HG03439 (cell line): ENCODE data around the gene CPNE6.

Experiments used
- ATAC-seq: cut with Tn5 transposase; IDR thresholded peaks from one replicate; pipeline ENCODE4 v1.9.1; 2021; ENCODE audit warnings: mild to moderate bottlenecking, moderate library complexity; ENCODE audit not compliant: unreplicated experiment

Gene CPNE6

GRCh38 chr14:24084440-24084839 is 13.1 kb downstream of the CPNE6 start:
- no peak for ATAC-seq

GRCh38 chr14:24085215-24085614 is 13.9 kb downstream of the CPNE6 start:
- no peak for ATAC-seq

GRCh38 chr14:24086193-24086955 is 15.0 kb downstream of the CPNE6 start:
- ATAC-seq = no peak

- no peak for ATAC-seq
Observed at GRCh38 chr14:24087004-24087403, 15.6 kb downstream of the CPNE6 start.

GRCh38 chr14:24088095-24088494 is 16.7 kb downstream of the CPNE6 start:
- ATAC-seq = no peak

- no peak for ATAC-seq
Observed at GRCh38 chr14:24089890-24090289, 18.5 kb downstream of the CPNE6 start.

- ATAC-seq = no peak
Observed at GRCh38 chr14:24092110-24092504, 20.7 kb downstream of the CPNE6 start.

GRCh38 chr14:24092505-24093206 is 21.3 kb downstream of the CPNE6 start:
- no peak for ATAC-seq

GRCh38 chr14:24093207-24093900 is 22.0 kb downstream of the CPNE6 start:
- no peak for ATAC-seq

- peak; percentile 53 for ATAC-seq
Observed at GRCh38 chr14:24093901-24094840, 22.8 kb downstream of the CPNE6 start, which contains the start of gene PCK2. Gene PCK2, plus strand, starts transcription at chr14:24094311. Its CDS starts 95 bp downstream, at chr14:24094406.

- ATAC-seq = no peak
Observed at GRCh38 chr14:24094841-24095270, 23.5 kb downstream of the CPNE6 start.

- ATAC-seq = peak; percentile 61
Observed at GRCh38 chr14:24095271-24096068, 24.1 kb downstream of the CPNE6 start.

- ATAC-seq = no peak
Observed at GRCh38 chr14:24096545-24097181, 25.3 kb downstream of the CPNE6 start.

- no peak for ATAC-seq
Observed at GRCh38 chr14:24098229-24098926, 27.0 kb downstream of the CPNE6 start.

- ATAC-seq = no peak
Observed at GRCh38 chr14:24098927-24099813, 27.8 kb downstream of the CPNE6 start.

- ATAC-seq = no peak
Observed at GRCh38 chr14:24100197-24100981, 29.0 kb downstream of the CPNE6 start.

- no peak for ATAC-seq
Observed at GRCh38 chr14:24100982-24101494, 29.7 kb downstream of the CPNE6 start.
